ENCODE data around the gene B4GALT6.
A peak's percentile ranks its signal among the peaks of the same experiment; 100 is the strongest.
"Not testable (repeated sequence)": the region's sequence is repeated elsewhere in the genome, so short reads cannot be mapped to it uniquely, and the experiment has no call there.

B4GALT6 gene

GRCh38 chr18:31684279-31685096, at the start of gene B4GALT6:
B4GALT6 (minus strand) TSS chr18:31684581; CDS start chr18:31684426, 155 bp downstream.
- DNase-seq, result no peak

- DNase-seq, result no peak
Observed at GRCh38 chr18:31731628-31732027, 47.2 kb upstream of the B4GALT6 start.

GRCh38 chr18:31729196-31729595, 44.8 kb upstream of the B4GALT6 start:
- DNase-seq, result not testable (repeated sequence)

GRCh38 chr18:31723990-31724711, 39.8 kb upstream of the B4GALT6 start:
- no peak for DNase-seq

- no peak for DNase-seq
Observed at GRCh38 chr18:31723639-31723989, 39.2 kb upstream of the B4GALT6 start.

GRCh38 chr18:31722369-31722957, 38.1 kb upstream of the B4GALT6 start:
- DNase-seq, result peak; percentile 26 to 63

GRCh38 chr18:31721601-31722000, 37.2 kb upstream of the B4GALT6 start:
- no peak for DNase-seq

GRCh38 chr18:31720867-31721266, 36.5 kb upstream of the B4GALT6 start:
- no peak for DNase-seq

- no peak for DNase-seq
Observed at GRCh38 chr18:31719363-31720006, 35.1 kb upstream of the B4GALT6 start.

GRCh38 chr18:31718386-31718785, 34.0 kb upstream of the B4GALT6 start:
- no peak for DNase-seq

- no peak for DNase-seq
Observed at GRCh38 chr18:31716362-31716761, 32.0 kb upstream of the B4GALT6 start.

- no peak for DNase-seq
Observed at GRCh38 chr18:31711365-31712172, 27.2 kb upstream of the B4GALT6 start.

- DNase-seq, result no peak
Observed at GRCh38 chr18:31710826-31711225, 26.4 kb upstream of the B4GALT6 start.

- DNase-seq, result no peak
Observed at GRCh38 chr18:31707815-31708214, 23.4 kb upstream of the B4GALT6 start.

GRCh38 chr18:31702449-31702848, 18.1 kb upstream of the B4GALT6 start:
- no peak for DNase-seq

- no peak for DNase-seq
Observed at GRCh38 chr18:31701744-31702143, 17.4 kb upstream of the B4GALT6 start.

GRCh38 chr18:31700990-31701389, 16.6 kb upstream of the B4GALT6 start:
- DNase-seq, result no peak

GRCh38 chr18:31697351-31698298, 13.2 kb upstream of the B4GALT6 start:
- DNase-seq, result no peak

- DNase-seq, result no peak
Observed at GRCh38 chr18:31695989-31696388, 11.6 kb upstream of the B4GALT6 start.

- no peak for DNase-seq
Observed at GRCh38 chr18:31694297-31694696, 9.9 kb upstream of the B4GALT6 start.

GRCh38 chr18:31688606-31689005, 4.2 kb upstream of the B4GALT6 start:
- DNase-seq, result no peak
